ENCODE data around the gene MYLK3. TPM values are rescaled to one million over a fixed set of nuclear protein-coding genes. Genes with fewer than 3 reads are reported as not detected.
A peak's percentile ranks its signal among the peaks of the same experiment; 100 is the strongest.

The MYLK3 gene
- total RNA-seq, 1 donor from 2014 or later, result under 0.01 TPM

DNA sequence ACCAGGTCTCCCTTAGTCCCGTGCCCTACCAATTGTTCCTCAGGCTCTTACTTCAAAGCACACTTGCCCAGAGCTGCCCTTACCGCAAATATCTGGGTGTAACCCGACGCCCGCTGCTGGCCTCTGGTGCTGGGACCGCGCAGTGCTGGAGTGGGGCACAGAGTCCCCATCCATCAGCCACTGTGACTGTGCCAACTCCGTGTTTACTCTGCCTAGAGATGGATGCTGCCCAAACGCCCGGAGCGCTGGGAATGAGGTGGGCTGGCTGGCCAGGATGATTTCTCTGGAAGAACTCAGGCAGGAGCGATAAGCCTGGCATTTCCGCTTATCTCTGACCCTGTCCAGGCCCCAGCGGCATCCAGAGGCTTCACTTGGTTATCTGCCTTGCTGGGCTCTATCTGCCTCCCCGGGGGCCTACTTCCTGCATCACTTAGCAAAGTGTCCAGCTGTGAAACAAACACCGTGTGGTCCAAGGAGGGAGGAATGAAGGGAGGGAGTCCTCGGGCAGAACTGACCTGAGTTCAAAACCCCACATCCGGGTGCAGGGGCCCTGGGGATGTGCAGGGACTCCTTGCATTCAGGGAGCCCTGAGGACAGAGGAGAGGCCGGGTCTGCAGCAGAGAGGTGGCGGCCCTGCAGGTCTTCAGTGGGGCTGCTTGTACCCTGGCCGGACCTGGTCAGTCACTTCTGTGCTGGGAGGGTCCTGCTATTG lies 9.4 kb upstream of the MYLK3 start:
- peak in 1 of 2 donors; percentile 58 for DNase-seq (ENCODE audit: low read depth in 2 of 2)

- no peak for DNase-seq (ENCODE audit: low read depth in 2 of 2)
These were observed 8.6 kb upstream of the MYLK3 start for GRCh38 chr16:46756772-46757171.

DNA sequence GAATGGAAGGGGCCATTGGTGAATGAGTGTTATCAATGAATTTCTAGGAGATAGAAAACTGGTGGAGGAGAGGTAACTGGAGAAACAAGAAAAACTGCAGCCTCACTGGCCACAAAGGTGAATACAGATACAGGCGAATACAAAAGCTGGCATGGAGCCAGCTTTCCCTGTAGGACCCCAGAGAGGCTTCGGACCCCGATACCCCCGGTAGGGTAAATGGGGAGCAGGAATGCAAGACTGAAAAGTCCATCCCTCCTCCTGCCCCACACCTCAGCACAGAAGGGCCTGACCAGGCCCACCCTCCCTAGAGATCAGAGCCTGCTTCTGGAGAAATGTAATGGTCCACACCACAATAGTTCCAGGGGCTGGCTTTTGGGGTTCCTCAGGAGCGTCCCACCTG lies 4.9 kb upstream of the MYLK3 start:
- no peak for DNase-seq (ENCODE audit: low read depth in 2 of 2)

GRCh38 chr16:46751381-46751780 lies 3.2 kb upstream of the MYLK3 start:
- DNase-seq (ENCODE audit: low read depth in 2 of 2), result no peak

DNA sequence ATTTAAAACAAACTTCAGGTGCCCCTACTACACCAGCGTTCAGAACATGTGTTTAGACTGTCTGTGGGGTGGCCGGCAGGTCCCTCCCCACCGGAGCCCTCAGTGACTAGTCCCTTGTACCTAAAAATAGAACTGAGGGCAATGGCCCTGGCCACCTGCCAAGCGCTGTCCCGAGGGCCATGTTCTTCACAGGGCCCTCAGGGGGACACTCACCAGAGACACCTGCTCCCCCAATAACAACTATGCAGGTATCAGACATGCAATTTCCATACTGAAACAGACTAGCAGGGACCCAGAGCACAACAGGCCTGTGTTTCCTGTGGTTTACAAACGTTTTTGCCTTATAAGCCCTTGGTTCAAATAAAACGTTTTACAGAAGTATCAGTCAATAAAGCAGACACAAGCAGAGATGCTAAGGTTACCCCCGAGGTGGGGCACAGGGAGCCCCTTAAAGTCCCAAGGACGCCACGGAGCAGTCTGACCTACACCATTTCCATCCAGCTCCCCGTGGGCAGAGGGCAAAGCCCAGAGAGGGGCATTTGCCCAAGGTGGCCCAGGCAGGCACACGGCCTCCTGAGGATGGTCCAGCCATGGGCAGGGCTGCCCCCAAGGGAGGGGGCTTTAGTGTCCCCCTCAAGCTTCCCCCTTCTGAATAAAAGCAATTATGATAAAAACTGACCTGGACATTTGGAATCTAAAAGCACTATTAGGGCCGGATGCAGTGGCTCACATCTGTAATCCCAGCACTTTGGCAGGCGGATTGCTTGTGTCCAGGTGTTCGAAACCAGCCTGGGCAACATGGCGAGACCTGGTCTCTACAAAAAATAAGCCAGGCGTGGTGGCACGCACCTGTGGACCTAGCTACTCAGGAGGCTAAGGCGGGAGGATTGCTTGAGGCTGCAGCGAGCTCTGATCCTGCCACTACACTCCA lies 896 bp upstream of the MYLK3 start:
- no peak for DNase-seq (ENCODE audit: low read depth in 2 of 2)

DNA sequence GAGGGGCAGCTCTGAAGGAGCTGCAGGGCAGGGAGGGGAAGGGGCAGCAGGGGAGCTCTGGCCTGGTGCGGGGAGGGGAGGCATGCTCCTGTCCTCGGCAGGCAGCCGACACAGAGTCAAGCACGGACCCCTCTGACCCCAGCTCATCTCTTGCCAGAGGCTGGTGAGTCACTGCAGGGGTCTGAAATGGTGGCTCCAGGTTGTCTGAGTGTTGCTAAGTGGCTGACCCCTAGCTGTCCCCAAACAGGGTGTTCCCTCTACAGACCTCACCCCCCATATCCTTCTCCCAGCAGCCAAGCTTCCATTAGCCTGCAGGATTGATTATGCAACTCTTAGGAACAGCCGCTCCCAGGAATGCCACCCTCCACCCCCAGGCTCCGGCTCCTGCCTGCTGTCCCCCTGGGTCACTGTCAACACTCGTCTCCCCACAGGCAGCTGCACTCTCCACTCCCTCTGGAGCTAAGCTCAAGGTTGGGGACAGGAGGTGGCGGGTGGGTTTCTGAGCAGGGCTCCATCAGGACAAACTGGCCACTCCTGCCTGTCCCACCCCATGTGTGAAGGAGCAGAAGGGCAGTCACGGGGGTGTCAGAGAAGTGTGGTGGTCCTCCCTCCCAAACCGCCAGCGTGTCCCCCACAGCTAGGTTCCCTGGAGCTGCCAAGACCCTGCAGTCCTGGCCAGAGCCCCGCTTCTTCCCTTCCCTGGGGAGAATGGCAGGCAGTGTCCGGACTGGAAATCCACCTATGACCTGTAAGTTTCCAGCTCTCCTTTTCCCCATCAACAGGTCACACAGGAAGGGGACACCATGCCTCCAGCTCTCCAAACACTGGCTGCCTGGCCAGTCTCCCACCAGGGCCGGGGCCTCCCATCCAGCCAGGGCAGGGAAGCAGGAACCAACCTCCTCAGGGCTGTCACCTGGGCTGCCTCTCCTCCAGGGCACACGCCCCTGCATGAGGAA lies 1.0 kb downstream of the MYLK3 start:
- no peak for DNase-seq (ENCODE audit: low read depth in 2 of 2)

- no peak for DNase-seq (ENCODE audit: low read depth in 2 of 2)
These were observed 2.5 kb downstream of the MYLK3 start for GRCh38 chr16:46745617-46746016.

GRCh38 chr16:46743232-46743719 lies 4.9 kb downstream of the MYLK3 start:
- DNase-seq (ENCODE audit: low read depth in 2 of 2), result peak in 1 of 2 donors; percentile 40

GRCh38 chr16:46739934-46740333 lies 8.2 kb downstream of the MYLK3 start:
- DNase-seq (ENCODE audit: low read depth in 2 of 2), result no peak

DNA sequence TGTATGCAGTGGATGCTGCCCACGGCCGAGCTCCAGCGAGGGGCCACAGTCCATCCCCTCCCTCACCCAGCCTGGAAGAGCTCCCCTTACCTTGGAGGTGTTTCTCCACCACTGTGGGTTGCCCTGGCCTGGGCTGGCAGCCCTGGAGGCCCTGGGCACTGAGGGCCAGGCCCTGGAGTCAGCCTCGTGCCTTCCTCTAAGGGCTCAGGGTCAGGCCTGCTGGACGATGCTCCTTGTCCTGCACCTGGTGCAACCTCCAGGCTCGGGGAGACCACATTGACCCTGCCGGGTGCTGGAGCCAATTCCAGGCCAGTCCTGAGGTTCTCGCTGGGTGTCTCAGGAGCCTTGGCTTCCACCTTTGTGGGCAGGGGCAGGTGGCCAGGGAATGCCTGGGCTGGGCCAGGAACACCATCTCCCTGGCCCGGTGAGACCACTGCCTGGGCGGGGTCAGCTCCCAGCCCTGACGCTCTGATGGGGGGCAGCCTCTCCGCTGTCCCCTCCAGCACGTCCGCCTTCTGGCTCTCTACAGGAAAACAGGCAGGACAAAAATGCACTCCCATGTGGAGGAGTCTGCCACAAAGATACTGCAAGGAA lies 10.4 kb downstream of the MYLK3 start:
- DNase-seq (ENCODE audit: low read depth in 2 of 2), result no peak

DNA sequence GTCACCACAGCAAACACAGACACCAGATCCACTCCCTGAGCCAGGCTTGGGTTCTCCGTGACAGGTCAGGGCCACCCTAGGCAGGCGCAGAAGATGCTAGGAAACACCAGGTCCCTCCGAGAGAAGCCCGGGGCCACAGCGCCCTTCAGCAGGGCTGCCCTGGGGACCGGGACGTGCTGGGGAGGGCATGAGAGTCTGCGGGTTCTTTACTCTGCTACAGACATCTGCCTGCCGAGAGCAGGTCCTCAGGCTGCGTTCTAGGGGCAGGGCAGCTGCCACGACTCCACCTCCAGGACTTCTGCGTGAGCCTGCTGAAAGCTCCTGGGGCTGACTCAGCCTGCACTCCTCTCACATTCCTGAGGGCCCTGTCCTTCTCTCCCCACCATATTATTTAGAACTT lies 11.4 kb downstream of the MYLK3 start:
- no peak for DNase-seq (ENCODE audit: low read depth in 2 of 2)

GRCh38 chr16:46733319-46733830 lies 14.8 kb downstream of the MYLK3 start:
- no peak for DNase-seq (ENCODE audit: low read depth in 2 of 2)

DNA sequence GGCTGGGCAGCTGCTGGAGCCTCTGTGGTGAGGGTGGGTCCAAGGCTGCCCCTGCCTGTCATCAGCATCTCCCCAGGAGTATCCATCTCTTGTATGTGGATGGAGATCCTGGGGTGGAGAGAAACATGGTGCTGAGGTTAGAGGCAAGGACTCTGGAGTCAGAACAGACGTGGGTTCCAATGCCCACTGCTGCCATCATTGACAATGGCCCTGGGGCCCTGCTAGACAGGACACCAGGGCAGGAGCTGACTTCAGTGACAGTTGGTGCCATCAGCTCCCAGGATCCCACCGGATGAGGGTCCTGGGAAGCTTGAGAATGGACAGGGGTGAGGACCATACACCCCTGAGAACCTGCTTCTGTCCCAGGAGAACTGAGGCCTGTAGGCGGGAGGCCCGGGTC lies 15.6 kb downstream of the MYLK3 start:
- DNase-seq (ENCODE audit: low read depth in 2 of 2), result no peak

- no peak for DNase-seq (ENCODE audit: low read depth in 2 of 2)
These were observed 16.2 kb downstream of the MYLK3 start for GRCh38 chr16:46731691-46732555.

GRCh38 chr16:46730801-46731690 lies 17.1 kb downstream of the MYLK3 start:
- DNase-seq (ENCODE audit: low read depth in 2 of 2), result no peak

DNA sequence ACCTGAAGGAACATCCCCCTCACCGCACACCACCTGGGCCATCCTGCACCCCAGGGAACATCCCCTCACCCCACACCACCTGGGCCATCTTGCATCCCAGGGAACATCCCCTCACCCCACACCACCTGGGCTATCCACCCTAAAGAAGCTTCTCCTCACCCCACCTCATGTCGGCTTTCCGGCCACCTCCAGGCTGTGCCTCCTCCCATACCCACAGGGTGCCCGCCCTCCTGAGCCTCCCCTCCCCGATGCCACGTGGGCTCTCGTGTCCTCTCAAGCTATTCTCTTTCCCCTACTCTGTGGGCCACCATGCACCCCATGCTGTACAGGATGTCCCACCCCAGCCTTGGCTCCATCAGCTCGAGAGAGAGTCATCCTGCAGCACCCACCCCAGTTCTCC lies 18.0 kb downstream of the MYLK3 start:
- no peak for DNase-seq (ENCODE audit: low read depth in 2 of 2)

DNA sequence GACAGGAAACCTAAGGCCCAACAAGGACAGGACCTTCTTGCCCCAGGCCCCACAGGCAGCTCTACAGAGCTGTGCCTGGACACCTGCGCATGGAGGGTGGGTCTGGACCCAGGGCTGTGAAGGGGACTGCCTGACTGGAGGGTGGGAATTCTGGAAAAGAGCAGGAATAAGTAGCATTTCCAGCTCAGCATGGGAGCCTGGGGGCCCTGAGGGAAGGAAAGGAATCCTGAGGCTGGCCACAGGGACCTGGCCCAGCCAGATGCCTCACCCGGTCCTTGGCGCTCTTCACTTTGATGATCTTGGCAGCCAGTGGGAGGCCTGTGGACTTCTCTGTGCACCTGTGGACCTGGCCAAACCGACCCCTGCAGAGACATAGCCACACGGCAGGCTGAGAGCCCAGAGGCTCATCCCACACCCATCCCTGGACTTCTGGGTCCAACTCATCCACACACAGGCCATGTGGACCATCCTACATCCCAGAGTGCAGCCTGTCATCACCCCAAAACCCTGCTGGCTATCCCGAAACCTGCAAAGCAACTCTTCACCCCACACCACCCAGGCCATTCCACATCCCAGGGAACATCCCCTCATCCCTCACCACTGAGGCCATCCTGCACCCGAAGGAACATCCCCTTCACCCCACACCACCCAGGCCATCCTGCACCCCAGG lies 18.7 kb downstream of the MYLK3 start:
- no peak for DNase-seq (ENCODE audit: low read depth in 2 of 2)

DNA sequence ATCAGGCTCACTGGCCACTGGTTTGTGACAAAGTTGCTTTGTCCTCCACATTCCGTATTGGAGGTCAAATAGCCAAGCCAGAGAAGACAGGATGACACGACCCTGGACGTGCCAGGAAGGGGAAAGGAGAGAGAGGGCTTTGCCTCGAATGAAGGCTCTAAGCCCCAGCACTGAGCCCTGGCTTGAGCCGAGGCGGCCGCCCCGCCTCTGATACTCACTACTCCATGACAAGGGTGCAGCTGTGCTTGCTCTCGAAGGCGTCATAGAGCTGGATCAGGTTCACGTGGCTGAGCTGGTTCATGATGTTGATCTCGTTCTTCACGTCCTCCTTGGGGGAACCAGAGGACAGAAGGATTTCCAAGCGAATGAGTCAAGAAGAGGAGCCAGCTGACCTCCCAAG lies 19.3 kb downstream of the MYLK3 start:
- no peak for DNase-seq (ENCODE audit: low read depth in 2 of 2)
